Esophagus squamous epithelium (tissue), 5 donors: ENCODE results near the gene SH3RF2. TPM values are rescaled to one million over a fixed set of nuclear protein-coding genes. Genes with fewer than 3 reads are reported as not detected.

Experiments used
- DNase-seq: peaks from one replicate; lab custom pipeline; 2025; lab: John Stamatoyannopoulos, UW
- H3K27ac ChIP-seq, 4 donors: fragments of 200-600 bp; sonication (generic); one replicate each; pipeline ENCODE4 v1.5.1; 2016 to 2019; ENCODE audit warnings: mild to moderate bottlenecking in 1 of 4
- H3K27me3 ChIP-seq, 4 donors: fragments of 200-600 bp; sonication (generic); 1 replicate in 3 of 4; 2 replicates in 1 of 4; pipeline versions ENCODE4 v1.5.1 to v1.6.0; 2017 to 2021; ENCODE audit warnings: antibody characterized with exemption in 1 of 4
- H3K36me3 ChIP-seq, 3 donors: fragments of 200-600 bp; sonication (generic); one replicate each; pipeline ENCODE4 v1.5.1; 2016 to 2019
- H3K4me1 ChIP-seq, 3 donors: fragments of 200-600 bp; sonication (generic); one replicate each; pipeline ENCODE4 v1.5.1; 2017 to 2019
- H3K4me3 ChIP-seq, 4 donors: fragments of 200-600 bp; sonication (generic); 1 replicate in 3 of 4; 2 replicates in 1 of 4; pipeline ENCODE4 v1.5.1; 2016 to 2019; ENCODE audit warnings: mild to moderate bottlenecking in 2 of 4, moderate library complexity in 1 of 4
- H3K9me3 ChIP-seq, 3 donors: fragments of 200-600 bp; sonication (generic); one replicate each; pipeline ENCODE4 v1.5.1; 2016 to 2019
- POLR2A ChIP-seq, 4 donors: fragments of 450-650 bp; IDR thresholded peaks; one replicate each; pipeline ENCODE4 v1.6.1; 2017; ENCODE audit warnings: antibody characterized with exemption in 4 of 4, mild to moderate bottlenecking in 4 of 4, moderate library complexity in 3 of 4
- WGBS, 2 donors: methylation state at CpG; one replicate each; pipeline ENCODE4 v1.1.5; 2018; 5-methylcytosine and 5-hydroxymethylcytosine counted together
- intact Hi-C: fragments of 100-400 bp; cut with DNase I; formaldehyde crosslinking; loops from one replicate; pipeline ENCODE4 v1.15.0; 2022
- total RNA-seq, 4 donors: library from RNA; depleted of rRNA; stranded (reverse); fragments of >200 nt; gene quantifications; one replicate each; pipeline ENCODE4 v1.1.0, GENCODE V29; 2016
- TF ChIP-seq, protein P1 (sequence below), 6 experiments: fragments of 450-650 bp in 4 of 6; fragments of 200-600 bp in 2 of 6; sonication (generic) in 2 of 6; IDR thresholded peaks; one replicate each; pipeline ENCODE4 v1.5.1; 2016 to 2019; ENCODE audit warnings: antibody characterized with exemption in 6 of 6, mild to moderate bottlenecking in 4 of 6, moderate library complexity in 4 of 6
- donor health status: DM: yes; HTN: yes; CAD: no.

Gene SH3RF2
- total RNA-seq, 4 donors from 2014 or later, result 33.4 to 63.1 (median 59.1) TPM

DNA sequence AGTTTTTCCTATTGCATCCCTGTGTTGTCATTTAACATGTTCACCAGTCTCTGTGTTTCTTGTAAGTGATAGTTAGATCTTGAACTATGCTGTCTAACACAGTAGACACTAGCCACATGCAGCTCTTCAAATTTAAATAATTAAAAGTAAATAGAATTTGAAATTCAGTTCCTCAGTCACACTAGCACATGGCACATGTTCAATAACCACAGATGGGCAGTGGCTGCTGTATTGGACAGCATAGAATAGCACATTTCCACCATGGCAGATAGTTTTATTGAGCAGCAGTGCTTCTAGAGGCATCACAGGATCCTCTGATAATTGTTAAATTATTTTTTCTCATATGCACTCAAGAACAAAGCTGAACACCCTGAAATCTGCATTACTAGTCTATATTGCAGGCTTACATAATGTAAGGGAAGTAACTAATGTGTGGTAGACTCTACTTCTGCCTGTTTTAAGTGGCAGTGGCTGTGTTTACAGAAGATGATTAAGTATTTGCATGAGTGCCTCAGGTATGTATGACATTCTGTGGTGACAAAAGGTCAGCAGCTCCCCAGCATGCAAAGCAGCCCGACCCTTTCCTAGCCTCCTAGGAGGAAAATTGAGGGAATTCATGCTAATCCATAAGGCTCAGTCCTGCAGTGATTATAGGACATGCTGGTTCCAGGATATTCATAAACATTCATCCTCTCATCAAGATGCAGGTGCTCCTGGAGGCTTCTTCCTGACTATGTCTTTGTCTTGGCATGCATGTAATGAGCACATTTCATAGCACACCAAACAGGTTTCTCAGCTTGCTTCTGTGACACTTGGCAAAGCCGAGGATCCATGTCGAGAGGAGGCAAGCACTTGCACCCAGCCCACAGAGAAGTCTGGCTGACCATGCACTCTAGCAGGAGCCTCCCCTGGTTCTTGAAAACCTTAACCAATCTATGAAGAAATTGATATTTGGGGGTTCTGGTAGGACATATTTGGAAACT lies 45.5 kb downstream of the SH3RF2 start:
- WGBS, 2 donors, result 45 to 50% methylated on average over 3 of the region's 3 CpGs
- H3K9me3 ChIP-seq, result no peaks in the 10 kb centered on the region
- intact Hi-C loops, result no loop called here
- H3K4me3 ChIP-seq, result no peak overlapping the region
- DNase-seq, result no peak
- peaks cover 0 to 12% (median 0%) of the 10 kb centered on the region in 3 donors for H3K36me3 ChIP-seq
- H3K4me1 ChIP-seq, result peaks cover 8 to 70% (median 23%) of the 10 kb centered on the region in 3 donors
- TF ChIP-seq, protein P1, sequence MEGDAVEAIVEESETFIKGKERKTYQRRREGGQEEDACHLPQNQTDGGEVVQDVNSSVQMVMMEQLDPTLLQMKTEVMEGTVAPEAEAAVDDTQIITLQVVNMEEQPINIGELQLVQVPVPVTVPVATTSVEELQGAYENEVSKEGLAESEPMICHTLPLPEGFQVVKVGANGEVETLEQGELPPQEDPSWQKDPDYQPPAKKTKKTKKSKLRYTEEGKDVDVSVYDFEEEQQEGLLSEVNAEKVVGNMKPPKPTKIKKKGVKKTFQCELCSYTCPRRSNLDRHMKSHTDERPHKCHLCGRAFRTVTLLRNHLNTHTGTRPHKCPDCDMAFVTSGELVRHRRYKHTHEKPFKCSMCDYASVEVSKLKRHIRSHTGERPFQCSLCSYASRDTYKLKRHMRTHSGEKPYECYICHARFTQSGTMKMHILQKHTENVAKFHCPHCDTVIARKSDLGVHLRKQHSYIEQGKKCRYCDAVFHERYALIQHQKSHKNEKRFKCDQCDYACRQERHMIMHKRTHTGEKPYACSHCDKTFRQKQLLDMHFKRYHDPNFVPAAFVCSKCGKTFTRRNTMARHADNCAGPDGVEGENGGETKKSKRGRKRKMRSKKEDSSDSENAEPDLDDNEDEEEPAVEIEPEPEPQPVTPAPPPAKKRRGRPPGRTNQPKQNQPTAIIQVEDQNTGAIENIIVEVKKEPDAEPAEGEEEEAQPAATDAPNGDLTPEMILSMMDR (IDR thresholded peaks at IDR 0.05), result no peak
- TF ChIP-seq POLR2A (IDR thresholded peaks at IDR 0.05), result no peak
- peak overlapping the region in 2 of 4 donors; percentile 60 to 62 for H3K27ac ChIP-seq
- H3K27me3 ChIP-seq, result no peaks in the 10 kb centered on the region

DNA sequence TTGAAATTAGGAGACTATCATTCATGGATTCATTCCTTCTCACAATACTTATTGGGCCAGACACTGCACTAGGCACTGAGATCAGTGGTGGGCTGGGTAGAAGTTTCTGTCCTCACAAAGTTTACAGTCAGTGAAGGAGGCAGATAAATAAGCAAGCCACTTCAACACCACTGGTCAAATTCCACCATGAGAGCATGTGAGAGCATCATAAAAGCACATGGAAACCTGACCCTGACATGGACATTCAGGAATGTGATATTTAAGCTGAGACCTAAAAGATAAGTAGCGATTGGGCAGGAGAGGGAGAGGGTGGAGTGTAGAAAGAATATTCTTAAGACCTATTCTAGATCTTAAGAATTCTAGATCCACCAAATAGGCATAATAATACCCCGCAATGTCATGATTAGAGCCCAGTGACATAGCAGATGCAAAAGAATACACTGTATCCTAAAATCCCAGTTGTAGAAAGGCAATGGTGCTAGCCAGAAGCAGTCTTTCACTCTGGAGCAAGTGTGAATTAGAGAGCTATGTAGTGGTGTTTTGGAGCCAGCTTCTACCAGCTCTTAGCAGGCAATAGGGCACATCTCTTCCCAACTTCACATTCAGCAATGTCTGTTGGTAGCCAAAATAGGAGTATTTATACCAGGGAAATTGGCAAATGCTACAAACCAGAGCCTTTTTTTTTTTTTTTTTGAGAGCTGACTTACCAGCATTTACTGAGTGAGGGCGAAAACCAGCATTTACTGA lies 46.4 kb downstream of the SH3RF2 start:
- Histone ChIP-seq H3K4me1 (peaks cover 8 to 61% (median 19%) of the 10 kb centered on the region in 3 donors), H3K27me3 (no peaks in the 10 kb centered on the region), H3K36me3 (peaks cover 0 to 8% (median 0%) of the 10 kb centered on the region in 3 donors), H3K9me3 (no peaks in the 10 kb centered on the region), H3K4me3 (no peak overlapping the region), H3K27ac (peak overlapping the region in 2 of 4 donors; percentile 60 to 62)
- DNase-seq, result no peak
- WGBS, 2 donors, result 77 to 83% methylated on average over 3 of the region's 3 CpGs
- intact Hi-C loops, result no loop called here
- TF ChIP-seq, protein P1 (IDR thresholded peaks at IDR 0.05), result no peak
- no peak for TF ChIP-seq POLR2A (IDR thresholded peaks at IDR 0.05)

DNA sequence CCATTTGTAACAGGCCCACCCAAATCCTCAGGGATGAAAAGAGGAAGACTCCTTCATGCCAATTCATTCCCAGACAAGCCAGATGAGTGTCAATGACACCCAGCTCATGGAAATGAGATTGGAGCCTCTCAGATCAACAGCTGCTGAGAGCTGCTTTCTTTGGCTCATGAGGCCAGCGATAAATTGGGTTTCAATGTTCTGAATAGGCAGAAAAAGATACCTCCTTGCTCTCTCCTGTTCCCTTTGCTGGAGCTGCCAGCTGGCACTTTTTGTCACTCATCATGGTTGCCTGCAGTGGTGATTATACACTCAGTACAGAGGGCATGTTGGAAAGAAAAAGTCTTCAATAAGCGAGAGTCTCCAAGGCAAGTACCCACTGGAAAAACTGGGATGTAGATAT lies 47.1 kb downstream of the SH3RF2 start:
- no peaks in the 10 kb centered on the region for H3K27me3 ChIP-seq
- no peak for TF ChIP-seq POLR2A (IDR thresholded peaks at IDR 0.05)
- TF ChIP-seq, protein P1 (IDR thresholded peaks at IDR 0.05), result no peak
- H3K27ac ChIP-seq, result peak overlapping the region in 2 of 4 donors; percentile 60 to 62
- DNase-seq, result no peak
- no peak overlapping the region for H3K4me3 ChIP-seq
- peaks cover 0 to 14% (median 0%) of the 10 kb centered on the region in 3 donors for H3K36me3 ChIP-seq
- 32 to 38% methylated on average over 2 of the region's 2 CpGs for WGBS, 2 donors
- no peaks in the 10 kb centered on the region for H3K9me3 ChIP-seq
- H3K4me1 ChIP-seq, result peaks cover 5 to 54% (median 13%) of the 10 kb centered on the region in 3 donors
- intact Hi-C loops, result no loop called here

DNA sequence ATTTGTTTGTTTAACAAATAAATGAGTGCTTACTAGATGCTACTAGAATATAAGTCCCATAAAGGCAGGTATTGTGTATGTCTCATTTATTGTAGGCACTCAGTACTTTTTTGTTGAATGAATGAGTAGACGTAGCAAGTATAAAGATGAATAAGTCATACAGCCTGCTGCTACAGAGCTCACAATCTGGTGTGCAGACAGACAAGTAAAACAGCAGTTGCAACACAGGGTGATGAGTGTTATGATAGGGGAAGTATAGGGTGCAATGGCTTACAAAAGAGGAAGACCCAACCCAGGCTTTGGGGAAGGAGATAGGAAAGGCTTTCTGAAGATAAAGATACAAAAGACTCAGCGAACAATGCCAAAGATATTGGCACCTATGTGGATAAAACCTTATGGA lies 47.7 kb downstream of the SH3RF2 start:
- Histone ChIP-seq H3K9me3 (no peaks in the 10 kb centered on the region), H3K4me1 (peaks cover 5 to 48% (median 13%) of the 10 kb centered on the region in 3 donors), H3K27ac (peak overlapping the region in 2 of 4 donors; percentile 60 to 62), H3K36me3 (peaks cover 0 to 20% (median 0%) of the 10 kb centered on the region in 3 donors), H3K27me3 (no peaks in the 10 kb centered on the region), H3K4me3 (no peak overlapping the region)
- TF ChIP-seq POLR2A (IDR thresholded peaks at IDR 0.05), result no peak
- TF ChIP-seq, protein P1 (IDR thresholded peaks at IDR 0.05), result no peak
- DNase-seq, result no peak
- intact Hi-C loops, result no loop called here
- 50 to 58% methylated on average over 2 of the region's 2 CpGs for WGBS, 2 donors
